KBM-7 (cell line): ENCODE data around the gene RXRA.

Experiments used
- DNase-seq: peaks from one replicate; pipeline ENCODE4 v3.0.0-alpha.2; 2015
- in situ Hi-C: fragments of 300-500 bp; cut with MboI; formaldehyde crosslinking; loops from 2 replicates; pipeline ENCODE4 v1.14.3; 2020; ENCODE audit warnings: low sequenced_read_pairs, low pct_unique_long_range_greater_than_20kb, mixed read lengths

The RXRA gene

GRCh38 chr9:134449180-134449916, 123.1 kb downstream of the RXRA start:
- in situ Hi-C loops = no loop called here
- peak; percentile 91 for DNase-seq

DNA sequence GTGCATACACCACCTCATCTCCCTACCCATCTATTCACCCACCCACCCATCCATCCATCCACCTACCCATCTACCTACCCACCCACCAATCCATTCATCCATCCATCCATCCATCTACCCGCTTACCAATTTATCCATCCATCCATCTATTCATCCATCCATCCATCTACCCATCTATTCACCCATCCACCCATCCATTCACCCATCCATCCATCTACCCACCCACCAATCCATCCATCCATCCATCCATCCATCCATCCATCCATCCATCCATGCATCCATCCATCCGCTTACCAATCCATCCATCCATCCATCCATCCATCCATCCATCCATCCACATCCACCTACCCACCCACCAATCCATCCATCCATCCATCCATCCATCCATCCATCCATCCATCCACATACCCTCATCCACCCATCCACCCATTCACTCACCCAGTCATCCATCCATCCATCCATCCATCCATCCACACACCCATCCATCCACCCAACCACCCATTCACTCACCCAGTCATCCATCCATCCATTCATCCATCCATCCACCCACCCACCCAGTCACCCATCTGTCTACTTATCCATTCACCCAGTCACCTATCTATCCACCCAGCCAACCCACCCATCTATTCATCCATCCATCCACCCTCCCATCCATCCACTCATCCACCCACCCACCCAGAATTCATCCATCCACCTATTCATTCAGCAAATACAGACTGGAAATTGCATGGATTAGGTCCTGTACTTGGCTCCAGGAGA, 125.6 kb downstream of the RXRA start:
- in situ Hi-C loops = no loop called here
- DNase-seq = no peak

DNA sequence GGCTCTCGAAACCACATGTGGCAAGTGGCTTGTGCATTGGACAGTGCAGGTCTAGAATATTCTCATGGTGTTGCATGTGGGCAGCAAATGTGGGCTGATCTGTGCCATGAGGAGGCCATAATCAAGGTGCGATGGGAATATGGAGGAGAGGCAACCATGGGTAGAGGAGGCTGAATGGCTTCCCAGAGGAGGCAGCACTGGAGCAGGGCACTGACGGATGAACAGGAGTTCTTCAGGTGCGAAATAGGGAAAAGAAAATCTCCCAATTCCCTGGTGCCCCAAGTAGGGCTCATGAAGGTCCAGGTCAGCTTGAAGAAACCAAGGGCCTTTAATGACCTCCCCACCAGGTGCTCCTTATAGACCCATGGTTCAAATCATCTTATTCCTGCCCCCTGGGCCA, 126.5 kb downstream of the RXRA start:
- in situ Hi-C loops = no loop called here
- no peak for DNase-seq

- DNase-seq = no peak
- in situ Hi-C loops = no loop called here
Observed at GRCh38 chr9:134453776-134454475, 127.7 kb downstream of the RXRA start.

DNA sequence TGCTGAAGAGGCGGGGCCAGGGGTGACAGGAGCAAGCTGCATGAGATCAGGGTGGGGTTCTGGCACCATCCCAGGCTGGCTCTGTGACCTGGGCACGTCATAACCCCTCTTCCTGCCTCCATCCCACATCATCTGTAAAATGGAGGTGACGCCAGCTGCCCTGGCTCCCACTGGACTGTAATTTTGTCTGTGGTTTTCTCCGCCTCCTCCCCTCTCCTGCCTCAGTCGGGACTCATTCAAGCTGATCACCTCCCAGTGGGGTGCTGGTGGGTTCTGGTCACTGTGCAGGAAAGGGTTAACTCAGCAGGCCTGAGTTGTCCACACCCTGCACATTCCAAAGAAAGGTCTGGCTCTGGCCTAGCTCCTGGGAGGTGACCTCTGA, 128.2 kb downstream of the RXRA start:
- in situ Hi-C loops = no loop called here
- no peak for DNase-seq

DNA sequence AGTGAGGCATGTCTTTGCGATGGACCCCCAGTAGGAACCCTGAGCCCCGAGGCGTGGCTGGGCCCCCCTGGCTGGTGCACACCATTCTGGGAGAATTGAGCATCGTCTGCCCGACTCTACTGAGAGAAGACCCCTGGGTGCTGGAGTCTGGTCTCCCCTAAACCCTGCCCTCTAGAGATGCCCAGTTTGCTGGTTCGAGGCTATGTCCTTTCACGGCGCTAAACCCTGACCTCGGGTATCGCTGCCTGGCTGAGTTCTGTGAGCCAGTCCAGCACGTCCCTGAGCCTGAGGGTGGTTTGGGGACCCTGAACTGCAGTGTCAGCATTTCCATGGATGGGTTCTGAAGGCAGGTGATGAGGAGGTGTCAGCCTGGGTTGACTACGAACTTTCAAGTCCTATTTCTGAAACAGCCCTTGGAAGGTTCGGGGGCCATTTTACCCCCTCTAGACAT, 128.8 kb downstream of the RXRA start:
- in situ Hi-C loops = no loop called here
- no peak for DNase-seq

- in situ Hi-C loops = no loop called here
- no peak for DNase-seq
Observed at GRCh38 chr9:134455537-134455933, 129.3 kb downstream of the RXRA start.

GRCh38 chr9:134455934-134456755, 129.9 kb downstream of the RXRA start:
- in situ Hi-C loops = no loop called here
- DNase-seq = peak; percentile 93

DNA sequence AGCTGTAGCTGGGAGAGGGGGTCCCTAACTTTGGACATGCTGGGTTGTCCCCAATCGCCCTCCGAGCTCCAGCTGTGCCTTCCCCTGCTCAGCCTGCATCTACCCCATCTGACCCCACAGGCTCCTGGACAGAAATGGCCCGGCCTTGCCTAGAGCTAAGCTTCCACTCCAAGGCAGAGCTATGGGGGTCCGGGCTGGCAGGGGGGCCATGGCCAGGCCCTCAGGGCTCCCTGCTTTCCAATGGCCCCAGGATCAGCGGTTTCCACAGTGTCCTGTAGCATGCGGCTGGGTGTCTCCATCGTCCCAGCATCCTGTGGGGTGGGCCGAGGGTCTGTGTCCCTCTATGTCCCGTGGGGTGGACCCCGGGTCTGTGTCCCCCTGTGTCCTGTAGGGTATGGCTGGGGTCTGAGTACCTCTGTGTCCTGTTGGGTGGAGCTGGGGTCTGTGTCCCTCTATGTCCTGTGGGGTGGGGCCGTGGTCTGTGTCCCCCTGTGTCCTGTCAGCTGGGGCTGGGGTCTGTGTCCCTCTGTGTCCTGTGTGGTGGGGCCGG, 130.6 kb downstream of the RXRA start:
- no peak for DNase-seq
- in situ Hi-C loops = no loop called here

DNA sequence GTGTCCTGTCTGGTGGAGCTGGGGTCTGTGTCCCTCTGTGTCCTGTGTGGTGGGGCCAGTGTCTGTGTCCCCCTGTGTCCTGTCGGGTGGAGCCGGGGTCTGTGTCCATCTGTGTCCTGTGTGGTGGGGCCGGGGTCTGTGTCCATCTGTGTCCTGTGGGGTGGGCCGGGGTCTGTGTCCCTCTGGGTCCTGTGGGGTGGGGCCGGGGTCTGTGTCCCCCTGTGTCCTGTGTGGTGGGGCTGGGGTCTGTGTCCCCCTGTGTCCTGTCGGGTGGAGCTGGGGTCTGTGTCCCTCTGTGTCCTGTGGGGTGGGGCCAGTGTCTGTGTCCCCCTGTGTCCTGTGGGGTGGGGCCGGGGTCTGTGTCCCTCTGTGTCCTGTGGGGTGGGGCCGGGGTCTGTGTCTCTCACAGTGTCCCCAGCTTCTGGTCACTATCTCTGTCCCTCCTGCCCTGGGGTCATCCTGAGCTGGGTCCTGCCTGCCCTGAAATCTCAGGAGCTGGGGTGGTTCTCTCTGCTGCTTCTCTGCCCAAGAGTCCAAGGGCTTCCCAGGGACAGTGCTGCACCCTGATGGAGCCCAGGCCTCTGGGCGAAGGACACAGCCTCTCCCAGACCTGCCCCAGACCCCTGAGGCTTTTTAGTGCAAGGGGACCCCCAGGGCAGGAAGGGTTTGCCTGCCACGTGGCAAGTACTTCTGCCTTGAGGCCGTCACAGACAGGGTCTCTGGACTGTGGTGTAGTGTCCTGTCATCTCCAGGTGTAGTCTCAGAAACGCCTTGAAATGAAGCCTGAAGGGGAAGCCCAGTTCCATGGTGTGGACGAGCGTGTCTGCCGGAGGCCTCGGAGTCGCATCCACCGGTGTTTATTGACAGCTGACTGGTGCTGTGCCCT, 131.3 kb downstream of the RXRA start:
- DNase-seq = no peak
- in situ Hi-C loops = no loop called here

DNA sequence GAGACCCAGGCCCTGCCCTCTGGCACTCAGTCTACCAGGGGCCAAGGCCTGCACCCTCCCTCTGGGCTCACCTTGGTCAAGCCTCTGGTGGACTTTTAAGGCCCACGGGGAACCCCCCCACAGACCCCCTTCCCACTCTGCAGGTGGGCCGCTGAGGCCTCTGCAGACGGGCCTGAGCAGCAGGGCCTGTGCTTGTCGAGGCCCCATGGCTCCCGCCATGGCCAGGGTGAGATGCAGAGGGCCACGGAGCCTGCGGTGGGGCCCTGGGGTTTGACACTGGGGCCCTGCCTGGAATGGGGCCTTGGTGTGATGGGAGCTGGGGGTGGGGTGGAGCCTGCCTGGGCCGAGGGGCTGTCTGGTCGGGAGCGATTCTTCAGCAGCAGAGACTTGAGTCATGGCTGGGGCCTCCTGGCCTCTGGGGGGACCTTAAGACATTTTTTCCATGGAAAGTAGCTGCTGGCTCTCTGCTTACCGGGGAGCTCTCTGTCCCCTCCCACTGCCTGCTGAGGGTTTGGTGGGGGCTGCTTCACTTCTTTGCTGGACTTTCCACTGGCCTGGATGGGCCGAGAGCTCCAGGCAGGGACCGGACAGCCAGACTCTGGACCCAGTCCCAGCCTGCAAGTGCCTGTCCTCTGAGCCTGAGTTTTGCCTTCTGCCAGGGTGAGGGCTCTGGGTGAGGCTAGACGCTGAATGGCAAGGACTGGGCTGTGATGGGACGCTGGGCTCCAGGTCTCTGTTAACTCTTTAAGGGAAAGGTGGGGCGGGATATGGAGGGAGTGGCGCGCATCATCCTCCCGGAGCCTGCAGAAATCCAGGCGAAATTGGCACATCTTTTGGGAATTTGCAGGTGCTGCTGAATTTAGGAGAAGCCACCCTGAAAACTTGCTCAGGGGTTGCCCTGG, 132.2 kb downstream of the RXRA start:
- in situ Hi-C loops = no loop called here
- no peak for DNase-seq

- in situ Hi-C loops = no loop called here
- no peak for DNase-seq
Observed at GRCh38 chr9:134459164-134459563, 132.9 kb downstream of the RXRA start.

DNA sequence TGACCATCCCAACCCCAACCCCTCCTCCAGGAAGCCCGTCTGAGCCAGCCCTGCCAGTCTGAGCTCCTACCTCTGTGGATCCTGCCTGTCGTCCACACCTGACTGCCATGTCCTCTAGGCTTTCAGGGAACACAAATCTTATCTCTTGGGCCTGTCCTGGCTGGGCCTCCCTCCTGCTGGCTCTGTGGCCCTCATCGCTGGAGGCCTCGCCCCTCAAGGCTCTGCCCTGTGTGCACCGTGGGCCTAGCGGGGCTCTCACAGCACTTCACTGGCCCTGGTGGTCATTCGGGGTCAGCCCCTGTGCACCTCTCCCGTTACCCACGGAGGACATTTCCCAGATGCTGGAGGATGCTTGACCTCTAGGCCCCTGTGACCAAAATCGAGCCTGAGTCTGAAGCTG, 133.3 kb downstream of the RXRA start:
- in situ Hi-C loops = no loop called here
- no peak for DNase-seq

- in situ Hi-C loops = no loop called here
- no peak for DNase-seq
Observed at GRCh38 chr9:134460206-134460605, 134.0 kb downstream of the RXRA start.

DNA sequence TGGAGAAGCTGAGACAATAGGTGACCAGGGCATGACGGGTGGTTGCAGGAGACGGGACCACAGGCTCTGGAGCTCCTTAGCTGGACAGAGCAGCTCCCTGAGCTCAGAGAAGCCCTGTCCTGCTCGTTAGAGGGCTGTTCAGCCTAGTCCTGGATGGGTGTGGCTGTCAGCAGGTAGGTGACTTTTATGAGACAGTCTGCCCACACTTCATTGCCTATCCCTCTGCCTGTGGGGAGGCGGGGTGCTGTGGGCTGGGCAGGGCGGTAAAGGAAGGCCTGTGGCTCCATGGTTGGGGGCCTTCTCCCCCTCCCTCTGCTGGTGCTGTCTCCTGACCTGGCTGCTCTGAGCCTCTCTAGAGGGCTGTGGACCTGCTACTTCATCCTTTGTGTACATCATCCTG, 134.6 kb downstream of the RXRA start:
- in situ Hi-C loops = no loop called here
- DNase-seq = no peak

DNA sequence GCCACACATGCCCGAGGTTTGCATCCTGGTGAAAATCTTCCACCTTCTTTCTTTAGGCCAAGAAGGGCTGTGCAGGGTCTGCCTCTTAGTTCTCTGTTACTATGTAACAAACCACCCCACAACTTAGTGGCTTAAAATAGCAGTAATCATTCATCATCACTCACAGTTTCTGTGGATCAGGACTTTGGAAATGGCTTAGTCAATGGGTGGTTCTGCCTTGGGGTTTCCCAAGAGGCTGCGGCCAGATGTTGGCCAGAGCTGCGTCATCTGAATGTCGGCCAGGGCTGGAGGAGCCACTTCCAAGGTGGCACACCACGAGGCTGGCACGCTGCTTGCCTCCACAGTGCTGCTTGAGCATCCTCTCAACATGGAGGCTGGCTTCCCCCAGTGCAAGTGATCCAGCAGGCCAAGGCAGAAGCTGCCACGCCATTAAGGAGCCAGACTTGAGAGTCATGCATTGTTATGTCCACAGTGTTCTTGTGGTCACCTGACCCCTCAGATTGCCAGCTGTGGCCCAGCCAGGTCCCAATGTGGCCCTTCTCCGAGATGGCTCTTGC, 135.2 kb downstream of the RXRA start:
- DNase-seq = no peak
- in situ Hi-C loops = no loop called here

GRCh38 chr9:134462318-134462717, 136.1 kb downstream of the RXRA start:
- in situ Hi-C loops = no loop called here
- no peak for DNase-seq
